IMR-90 (cell line): Measurements from ENCODE around the gene RUNX3. TPM values are rescaled to one million over a fixed set of nuclear protein-coding genes. Genes with fewer than 3 reads are reported as not detected.

ENCODE experiments used
- microRNA-seq, 2 experiments: library from miRNA; stranded (forward) in 1 of 2; unstranded in 1 of 2; fragments of 10-50 nt in 1 of 2; fragments of <30 nt in 1 of 2; gene quantifications in 1 of 2; microRNA quantifications in 1 of 2; one replicate each; pipeline versions ENCODE3 to v1.1.0; 2013 to 2020; ENCODE audit not compliant: insufficient read depth in 1 of 2, insufficient read length in 1 of 2, unreplicated experiment in 1 of 2
- polyA plus RNA-seq, 3 experiments: library from polyadenylated mRNA; depleted of rRNA; stranded (reverse); fragments of >200 nt; gene quantifications; 2 replicates each; pipeline ENCODE4 v1.2.3, GENCODE V29; 2012; ENCODE audit warnings: low replicate concordance in 1 of 3
- small RNA-seq, 5 experiments: library from RNA; depleted of rRNA; stranded (forward); fragments of <200 nt; gene quantifications; one replicate each; pipeline ENCODE3, GENCODE V24; 2012
- total RNA-seq: library from RNA; depleted of rRNA; stranded (reverse); fragments of >200 nt; gene quantifications from 2 replicates; pipeline ENCODE4 v1.2.3, GENCODE V29; 2012; rRNA removed

The RUNX3 gene
- total and polyA plus RNA-seq, 2 of the 4 experiments (the other 2 are of a cell fraction) = 0.07 TPM; not detected in 1

Small RNA genes within 50 kb of the gene (microRNA-seq; reads per million reads assigned to microRNA genes)
- 0 to 2.1 reads per million in 2 experiments for gene MIR6731

Small RNA genes within 50 kb of the gene (small RNA-seq; reads per million reads assigned to genes)
- 0 reads per million in 5 experiments for gene MIR6731

Other genes starting within 250 kb of the RUNX3 start
- 392 and 524 TPM in 2 replicates for gene CLIC4, start 184.8 kb downstream of the RUNX3 start, total RNA-seq
- gene CLIC4, start 184.8 kb downstream of the RUNX3 start, polyA plus RNA-seq (2012; rRNA removed) = 194 and 242 TPM in 2 replicates